ENCODE measurements around the gene UBE2Q2.

- TF ChIP-seq CTCF (IDR thresholded peaks at IDR 0.05 in 4 of 5, conservative IDR thresholded peaks at IDR 0.05 in 1 of 5), result no peak
- no peak for TF ChIP-seq POLR2A (IDR thresholded peaks at IDR 0.05)
Measured at GRCh38 chr15:75857886-75858285, 14.6 kb downstream of the UBE2Q2 start.

Data from gastrocnemius medialis (tissue), 4 donors.